Tibial artery (tissue), 4 donors: ENCODE measurements around the gene CD44.
A peak's percentile ranks its signal among the peaks of the same experiment; 100 is the strongest.

ENCODE experiments used
- DNase-seq, 2 donors: peaks; one replicate each; pipeline ENCODE4 v3.0.0-alpha.2; 2019
- H3K27ac ChIP-seq, 2 donors: fragments of 200-600 bp; sonication (generic) in 1 of 2; 1 replicate in 1 of 2; 2 replicates in 1 of 2; pipeline ENCODE4 v1.5.1; 2018 to 2019; ENCODE audit warnings: mild to moderate bottlenecking in 1 of 2
- H3K27me3 ChIP-seq, 2 donors: fragments of 200-600 bp; sonication (generic) in 1 of 2; one replicate each; pipeline versions ENCODE4 v1.5.1 to v1.6.0; 2016 to 2019
- H3K36me3 ChIP-seq, 3 donors: fragments of 200-600 bp; sonication (generic) in 2 of 3; one replicate each; pipeline ENCODE4 v1.5.1; 2016 to 2019; ENCODE audit warnings: mild to moderate bottlenecking in 2 of 3
- H3K4me1 ChIP-seq, 4 donors: fragments of 200-600 bp; sonication (generic) in 2 of 4; 1 replicate in 3 of 4; 2 replicates in 1 of 4; pipeline ENCODE4 v1.5.1; 2016 to 2019
- H3K4me3 ChIP-seq, 2 donors: fragments of 200-600 bp; sonication (generic) in 1 of 2; 1 replicate in 1 of 2; 2 replicates in 1 of 2; pipeline ENCODE4 v1.5.1; 2018 to 2019; ENCODE audit warnings: mild to moderate bottlenecking in 2 of 2
- H3K9me3 ChIP-seq, 3 donors: fragments of 200-600 bp; sonication (generic) in 1 of 3; one replicate each; pipeline ENCODE4 v1.5.1; 2016 to 2019
- intact Hi-C: fragments of 100-400 bp; cut with DNase I; formaldehyde crosslinking; loops from one replicate; pipeline ENCODE4 v1.15.0; 2023; ENCODE audit warnings: low total_unique reads
- TF ChIP-seq, protein P1 (sequence below), 2 experiments: fragments of 200-600 bp in 1 of 2; fragments of 450-650 bp in 1 of 2; IDR thresholded peaks; one replicate each; pipeline ENCODE4 v1.5.1; 2017 to 2019; ENCODE audit warnings: antibody characterized with exemption in 2 of 2, mild to moderate bottlenecking in 1 of 2, moderate library complexity in 1 of 2

CD44 gene

DNA sequence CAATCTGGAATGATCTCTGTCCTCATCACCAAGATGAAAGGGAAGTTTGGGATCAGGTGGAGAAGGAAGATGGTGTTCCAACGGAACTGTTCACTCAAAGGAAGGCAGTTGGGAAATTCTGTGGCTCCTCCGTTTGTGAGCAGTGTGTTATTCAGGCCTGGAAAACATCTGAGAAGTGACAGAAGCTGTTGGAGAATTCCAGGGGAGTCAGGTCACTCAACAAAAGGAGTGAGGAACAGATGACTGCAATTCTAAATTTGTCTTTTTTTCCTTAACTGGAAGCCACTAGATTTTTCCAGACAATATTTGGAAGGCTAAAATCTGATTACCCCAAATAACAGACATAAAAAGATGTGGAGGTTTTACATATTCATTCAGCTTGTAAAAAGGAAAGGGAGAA lies 107.8 kb downstream of the CD44 start:
- Histone ChIP-seq H3K27ac (peak overlapping the region; percentile 58 to 68), H3K27me3 (no peaks in the 10 kb centered on the region), H3K4me1 (peaks cover 0 to 19% (median 11%) of the 10 kb centered on the region in 4 donors), H3K4me3 (no peak overlapping the region), H3K36me3 (no peaks in the 10 kb centered on the region), H3K9me3 (no peaks in the 10 kb centered on the region)
- intact Hi-C loops: no loop called here
- TF ChIP-seq, protein P1, sequence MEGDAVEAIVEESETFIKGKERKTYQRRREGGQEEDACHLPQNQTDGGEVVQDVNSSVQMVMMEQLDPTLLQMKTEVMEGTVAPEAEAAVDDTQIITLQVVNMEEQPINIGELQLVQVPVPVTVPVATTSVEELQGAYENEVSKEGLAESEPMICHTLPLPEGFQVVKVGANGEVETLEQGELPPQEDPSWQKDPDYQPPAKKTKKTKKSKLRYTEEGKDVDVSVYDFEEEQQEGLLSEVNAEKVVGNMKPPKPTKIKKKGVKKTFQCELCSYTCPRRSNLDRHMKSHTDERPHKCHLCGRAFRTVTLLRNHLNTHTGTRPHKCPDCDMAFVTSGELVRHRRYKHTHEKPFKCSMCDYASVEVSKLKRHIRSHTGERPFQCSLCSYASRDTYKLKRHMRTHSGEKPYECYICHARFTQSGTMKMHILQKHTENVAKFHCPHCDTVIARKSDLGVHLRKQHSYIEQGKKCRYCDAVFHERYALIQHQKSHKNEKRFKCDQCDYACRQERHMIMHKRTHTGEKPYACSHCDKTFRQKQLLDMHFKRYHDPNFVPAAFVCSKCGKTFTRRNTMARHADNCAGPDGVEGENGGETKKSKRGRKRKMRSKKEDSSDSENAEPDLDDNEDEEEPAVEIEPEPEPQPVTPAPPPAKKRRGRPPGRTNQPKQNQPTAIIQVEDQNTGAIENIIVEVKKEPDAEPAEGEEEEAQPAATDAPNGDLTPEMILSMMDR (IDR thresholded peaks at IDR 0.05): no peak
- DNase-seq: peak in 1 of 2 donors; percentile 25

DNA sequence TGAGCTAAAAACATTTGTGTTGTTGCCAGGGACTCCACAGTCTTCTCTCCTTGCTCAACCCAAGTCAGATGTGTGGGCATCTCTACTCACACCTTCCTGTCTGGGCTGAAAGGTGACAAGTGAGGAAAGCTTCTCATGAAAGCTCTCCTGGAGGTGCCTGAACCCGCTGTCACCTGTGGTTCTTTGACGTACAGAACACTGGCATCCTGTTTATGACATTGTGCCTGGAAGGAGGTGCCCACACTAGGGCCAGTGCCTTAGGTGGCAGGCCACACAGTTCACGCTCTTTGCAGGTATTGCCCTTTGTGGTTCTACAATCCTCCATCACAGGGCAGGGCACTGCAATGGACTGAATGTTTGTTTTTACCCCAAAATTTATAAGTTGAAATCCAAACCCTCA lies 108.5 kb downstream of the CD44 start:
- no peaks in the 10 kb centered on the region for H3K9me3 ChIP-seq
- H3K36me3 ChIP-seq: no peaks in the 10 kb centered on the region
- TF ChIP-seq, protein P1 (IDR thresholded peaks at IDR 0.05): no peak
- no peaks in the 10 kb centered on the region for H3K27me3 ChIP-seq
- H3K4me1 ChIP-seq: peaks cover 0 to 19% (median 11%) of the 10 kb centered on the region in 4 donors
- peak overlapping the region; percentile 58 to 68 for H3K27ac ChIP-seq
- no peak overlapping the region for H3K4me3 ChIP-seq
- no peak for DNase-seq
- intact Hi-C loops: no loop called here

DNA sequence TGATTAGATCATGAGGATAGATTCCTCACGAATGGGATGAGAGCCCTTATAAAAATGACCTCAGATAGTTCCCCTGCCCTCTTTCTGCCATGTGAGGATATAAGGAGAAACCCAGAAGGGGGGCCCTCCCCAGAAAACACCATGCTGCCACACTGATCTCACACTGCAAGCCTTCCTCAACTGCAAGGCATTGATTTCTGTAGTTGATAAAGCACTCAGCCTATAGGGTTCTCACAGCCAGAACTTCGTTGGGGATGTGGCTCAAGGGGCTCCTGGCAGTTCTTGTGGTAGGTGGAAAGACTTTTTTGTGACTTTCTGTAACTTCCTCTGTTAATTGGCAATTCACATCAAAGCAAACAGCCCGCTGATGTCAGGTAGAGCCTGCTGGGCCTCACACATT lies 108.9 kb downstream of the CD44 start:
- Histone ChIP-seq H3K4me1 (peaks cover 0 to 21% (median 11%) of the 10 kb centered on the region in 4 donors), H3K27me3 (no peaks in the 10 kb centered on the region), H3K4me3 (no peak overlapping the region), H3K36me3 (no peaks in the 10 kb centered on the region), H3K27ac (peak overlapping the region in 1 of 2 donors; percentile 58), H3K9me3 (no peaks in the 10 kb centered on the region)
- TF ChIP-seq, protein P1 (IDR thresholded peaks at IDR 0.05): no peak
- no peak for DNase-seq
- intact Hi-C loops: no loop called here

DNA sequence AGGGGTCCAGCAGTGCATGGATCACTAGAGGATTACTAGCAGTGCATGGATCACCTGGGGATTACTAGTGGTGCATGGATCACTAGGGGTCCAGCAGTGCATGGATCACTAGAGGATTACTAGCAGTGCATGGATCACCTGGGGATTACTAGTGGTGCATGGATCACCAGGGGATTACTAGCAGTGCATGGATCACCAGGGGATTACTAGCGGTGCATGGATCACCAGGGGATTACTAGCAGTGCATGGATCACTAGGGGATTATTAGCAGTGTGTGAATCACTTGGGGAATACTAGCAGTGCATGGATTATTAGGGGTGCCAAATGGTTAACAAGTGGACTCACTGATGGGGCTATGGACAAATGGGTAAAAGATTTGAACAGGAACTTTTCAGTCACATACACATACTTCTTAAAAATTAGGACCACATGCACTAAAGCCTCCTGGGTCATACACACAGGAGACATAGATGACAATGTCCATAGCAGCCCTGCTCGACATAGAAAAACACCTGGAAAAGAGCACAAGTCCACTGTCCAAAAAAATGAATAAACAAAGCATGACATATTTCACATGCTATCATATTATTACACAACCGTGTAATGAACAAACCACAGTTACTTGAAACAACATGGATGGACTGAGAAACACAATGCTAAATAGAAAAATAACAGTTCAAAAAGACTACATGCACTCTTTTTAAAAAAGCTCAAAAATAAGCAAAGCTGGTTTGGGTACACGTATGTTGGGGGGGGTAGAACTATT lies 109.8 kb downstream of the CD44 start:
- intact Hi-C loops: no loop called here
- H3K4me1 ChIP-seq: peaks cover 0 to 30% (median 11%) of the 10 kb centered on the region in 4 donors
- no peak overlapping the region for H3K4me3 ChIP-seq
- H3K36me3 ChIP-seq: no peaks in the 10 kb centered on the region
- H3K27ac ChIP-seq: no peak overlapping the region
- H3K27me3 ChIP-seq: no peaks in the 10 kb centered on the region
- no peaks in the 10 kb centered on the region for H3K9me3 ChIP-seq
- TF ChIP-seq, protein P1 (IDR thresholded peaks at IDR 0.05): no peak
- no peak for DNase-seq

DNA sequence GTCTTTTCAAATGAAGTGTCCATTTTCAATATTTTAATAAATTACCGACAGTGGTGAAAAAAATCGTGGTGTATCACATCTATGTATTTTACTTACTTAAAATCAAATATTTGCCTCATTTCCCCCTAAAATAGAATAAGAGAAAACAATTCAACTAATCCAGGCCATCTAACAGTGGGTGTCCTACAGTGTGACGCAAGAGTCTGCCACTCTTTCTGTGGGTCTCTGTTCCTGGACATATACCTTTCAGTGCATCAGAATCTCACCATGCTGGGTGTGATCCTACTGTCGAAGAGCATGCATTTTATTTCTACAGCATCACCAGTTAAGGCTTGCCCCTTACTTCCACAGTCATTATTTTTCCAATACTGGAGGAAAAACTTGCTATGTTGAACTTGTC lies 111.2 kb downstream of the CD44 start:
- Histone ChIP-seq H3K4me1 (peaks cover 0 to 35% (median 13%) of the 10 kb centered on the region in 4 donors), H3K4me3 (no peak overlapping the region), H3K27ac (no peak overlapping the region), H3K9me3 (no peaks in the 10 kb centered on the region), H3K27me3 (no peaks in the 10 kb centered on the region), H3K36me3 (no peaks in the 10 kb centered on the region)
- no peak for DNase-seq
- intact Hi-C loops: no loop called here
- TF ChIP-seq, protein P1 (IDR thresholded peaks at IDR 0.05): no peak
